HG03354 (cell line): ENCODE measurements around the gene EPC1.
"Not testable (repeated sequence)": the region's sequence is repeated elsewhere in the genome, so short reads cannot be mapped to it uniquely, and the experiment has no call there.

Source experiments
- ATAC-seq: cut with Tn5 transposase; IDR thresholded peaks from one replicate; pipeline ENCODE4 v1.9.1; 2021; ENCODE audit warnings: mild to moderate bottlenecking; ENCODE audit not compliant: unreplicated experiment, poor library complexity, severe bottlenecking

EPC1 gene, protein sequence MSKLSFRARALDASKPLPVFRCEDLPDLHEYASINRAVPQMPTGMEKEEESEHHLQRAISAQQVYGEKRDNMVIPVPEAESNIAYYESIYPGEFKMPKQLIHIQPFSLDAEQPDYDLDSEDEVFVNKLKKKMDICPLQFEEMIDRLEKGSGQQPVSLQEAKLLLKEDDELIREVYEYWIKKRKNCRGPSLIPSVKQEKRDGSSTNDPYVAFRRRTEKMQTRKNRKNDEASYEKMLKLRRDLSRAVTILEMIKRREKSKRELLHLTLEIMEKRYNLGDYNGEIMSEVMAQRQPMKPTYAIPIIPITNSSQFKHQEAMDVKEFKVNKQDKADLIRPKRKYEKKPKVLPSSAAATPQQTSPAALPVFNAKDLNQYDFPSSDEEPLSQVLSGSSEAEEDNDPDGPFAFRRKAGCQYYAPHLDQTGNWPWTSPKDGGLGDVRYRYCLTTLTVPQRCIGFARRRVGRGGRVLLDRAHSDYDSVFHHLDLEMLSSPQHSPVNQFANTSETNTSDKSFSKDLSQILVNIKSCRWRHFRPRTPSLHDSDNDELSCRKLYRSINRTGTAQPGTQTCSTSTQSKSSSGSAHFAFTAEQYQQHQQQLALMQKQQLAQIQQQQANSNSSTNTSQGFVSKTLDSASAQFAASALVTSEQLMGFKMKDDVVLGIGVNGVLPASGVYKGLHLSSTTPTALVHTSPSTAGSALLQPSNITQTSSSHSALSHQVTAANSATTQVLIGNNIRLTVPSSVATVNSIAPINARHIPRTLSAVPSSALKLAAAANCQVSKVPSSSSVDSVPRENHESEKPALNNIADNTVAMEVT

DNA sequence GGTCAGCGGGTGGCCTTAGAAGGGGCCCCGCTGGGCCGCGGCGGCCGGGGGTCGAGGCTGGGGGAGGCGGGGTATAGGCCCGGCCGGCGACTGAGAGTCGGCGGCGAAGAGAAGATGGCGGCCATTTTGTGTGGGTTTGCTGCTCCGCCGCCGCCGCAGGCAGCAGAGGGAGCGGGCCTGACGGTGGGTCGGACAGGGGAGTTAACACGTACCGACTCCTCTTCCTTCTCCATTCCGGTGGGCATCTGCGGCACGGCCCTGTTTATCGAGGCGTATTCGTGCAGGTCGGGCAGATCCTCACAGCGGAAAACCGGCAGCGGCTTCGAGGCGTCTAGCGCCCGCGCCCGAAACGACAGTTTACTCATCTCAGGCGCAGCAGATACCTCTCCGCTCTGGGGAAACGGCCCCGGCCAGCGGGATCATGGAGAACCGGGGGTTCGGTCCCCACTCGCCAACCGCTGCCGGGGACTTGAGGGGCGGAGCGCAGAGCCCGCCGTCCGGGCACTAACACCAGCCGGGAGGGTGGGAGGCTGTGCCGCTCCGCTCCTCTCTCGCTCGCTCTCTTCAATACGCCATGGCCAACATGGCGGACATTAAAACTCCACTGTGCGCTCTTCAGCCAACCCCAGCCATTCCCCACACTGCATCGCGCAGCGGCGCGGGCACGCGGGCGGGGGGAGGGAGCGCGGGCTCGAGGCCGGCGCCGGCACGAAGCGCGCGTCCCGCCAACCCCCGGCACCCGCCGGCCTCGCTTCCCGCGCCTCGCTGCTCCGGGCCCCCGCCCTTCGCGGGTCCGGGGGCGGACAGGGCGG lies at the start of gene EPC1:
Gene EPC1 (minus strand): TSS at position 608 of the 812 bp plus-strand sequence. CDS start 243 bp downstream, at position 365.
- ATAC-seq: peak; percentile 70

DNA sequence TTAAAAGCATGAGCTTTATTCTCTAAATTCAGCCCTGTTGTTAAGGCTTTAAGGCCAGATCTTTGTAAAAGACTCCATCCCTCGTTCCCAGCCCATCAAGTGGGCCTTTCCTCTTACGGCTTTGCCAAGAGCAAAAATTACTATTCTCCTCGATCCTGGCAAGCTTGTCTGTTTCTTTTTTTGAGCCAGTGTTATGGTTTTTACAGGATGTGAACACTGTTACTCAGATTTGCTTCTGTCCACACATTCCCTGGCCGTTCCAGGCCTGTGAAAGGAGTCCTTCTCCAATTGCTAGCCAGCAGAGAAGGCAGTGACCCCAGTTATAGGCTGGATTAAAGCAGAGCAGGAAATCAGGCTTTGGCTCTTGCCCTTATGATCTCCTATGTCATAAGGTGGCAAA lies 47.0 kb upstream of the EPC1 start:
- no peak for ATAC-seq

DNA sequence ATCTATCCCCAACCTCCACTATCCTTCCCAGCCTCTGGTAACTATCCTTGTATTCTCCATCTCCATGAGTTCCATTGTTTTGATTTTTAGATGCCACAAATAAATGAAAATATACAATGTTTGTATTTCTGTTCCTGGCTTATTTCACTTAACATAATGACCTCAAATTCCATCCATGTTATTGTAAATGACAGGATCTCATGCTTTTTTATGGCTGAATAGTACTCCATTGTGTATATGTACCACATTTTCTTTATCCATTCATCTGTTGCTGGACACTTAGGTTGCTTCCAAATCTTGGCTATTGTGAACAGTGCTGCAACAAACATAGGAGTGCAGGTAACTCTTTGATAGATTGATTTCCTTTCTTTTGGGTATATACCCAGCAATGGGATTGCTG lies 45.3 kb upstream of the EPC1 start:
- ATAC-seq: not testable (repeated sequence)

DNA sequence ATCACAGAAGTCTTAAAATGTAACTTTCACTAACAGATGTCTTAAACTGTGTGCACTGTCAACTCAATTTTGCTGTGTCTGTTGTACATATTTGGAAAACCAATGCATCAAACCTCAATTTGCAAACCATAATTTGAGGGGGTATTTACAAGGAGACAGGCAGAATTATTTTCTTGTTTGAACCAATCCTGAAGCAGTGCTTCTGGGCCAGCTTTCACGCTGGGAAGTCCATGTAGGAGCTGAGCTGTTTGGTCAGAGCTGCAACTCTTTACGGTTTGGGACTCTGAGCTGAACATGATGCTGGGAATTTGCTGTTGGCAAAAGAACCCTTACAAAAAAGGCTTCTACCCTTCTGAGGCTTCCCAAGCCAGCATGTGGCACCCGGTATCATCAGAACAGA lies 43.2 kb upstream of the EPC1 start:
- no peak for ATAC-seq

DNA sequence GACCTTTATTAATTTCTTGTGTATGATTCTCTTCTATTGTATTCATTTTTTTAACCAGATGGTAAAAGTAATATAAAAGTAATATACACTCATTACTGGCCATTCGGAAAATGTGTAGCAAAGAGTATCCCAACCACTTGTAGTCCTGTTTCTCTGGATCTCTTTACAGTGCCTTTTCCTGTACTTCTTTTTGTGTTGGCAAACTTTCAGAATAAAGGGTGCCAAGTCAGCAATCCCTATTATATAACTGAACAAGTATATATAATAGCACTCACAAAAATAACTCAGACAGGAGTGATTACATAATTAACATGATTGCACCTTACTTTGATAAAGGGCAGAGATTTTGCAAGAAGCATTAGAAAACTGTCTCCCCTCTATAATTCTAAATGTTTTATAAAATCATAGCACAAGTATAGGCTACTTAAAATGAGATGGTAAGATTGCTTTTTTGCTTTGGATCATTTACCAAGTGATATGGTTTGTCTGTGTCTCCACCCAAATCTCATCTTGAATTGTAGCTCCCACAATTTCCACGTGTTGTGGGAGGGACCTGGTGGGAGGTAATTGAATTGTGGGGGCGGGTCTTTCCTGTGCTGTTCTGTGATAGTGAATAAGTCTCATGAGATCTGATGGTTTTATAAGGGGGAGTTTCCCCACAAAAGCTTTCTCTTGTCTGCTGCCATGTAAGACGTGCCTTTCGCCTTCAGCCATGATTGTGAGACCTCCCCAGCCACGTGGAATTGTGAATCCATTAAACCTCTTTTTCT lies 41.5 kb upstream of the EPC1 start:
- no peak for ATAC-seq

DNA sequence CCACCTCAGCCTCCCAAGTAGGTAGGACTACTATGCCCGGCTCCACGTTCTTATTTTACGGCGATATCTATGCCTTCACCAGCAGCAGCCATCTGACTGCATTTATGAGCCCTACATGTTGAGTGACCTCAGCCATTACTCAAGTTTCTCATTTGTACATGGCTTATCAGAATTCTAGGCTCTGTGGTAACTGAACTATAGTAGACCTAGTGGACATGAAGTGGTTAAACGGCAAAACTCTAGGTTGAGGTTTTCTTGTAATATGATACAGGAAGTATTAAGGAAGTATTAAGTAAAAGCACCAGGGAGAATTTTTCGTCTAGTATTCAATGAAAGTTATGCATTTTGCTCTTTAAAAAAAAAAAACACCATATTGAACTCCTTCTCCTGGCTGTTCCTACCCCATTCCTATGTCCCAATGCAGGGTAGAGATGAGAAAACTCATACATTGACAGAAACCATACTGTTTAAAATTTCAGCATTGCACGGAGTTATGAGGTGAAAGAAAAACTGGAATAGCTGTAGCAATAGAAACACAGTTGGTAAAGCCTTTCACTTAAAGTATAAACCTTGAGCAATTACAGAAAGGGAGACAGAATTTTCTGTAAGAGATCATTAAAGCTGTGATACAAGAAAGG lies 39.8 kb upstream of the EPC1 start:
- ATAC-seq: no peak

DNA sequence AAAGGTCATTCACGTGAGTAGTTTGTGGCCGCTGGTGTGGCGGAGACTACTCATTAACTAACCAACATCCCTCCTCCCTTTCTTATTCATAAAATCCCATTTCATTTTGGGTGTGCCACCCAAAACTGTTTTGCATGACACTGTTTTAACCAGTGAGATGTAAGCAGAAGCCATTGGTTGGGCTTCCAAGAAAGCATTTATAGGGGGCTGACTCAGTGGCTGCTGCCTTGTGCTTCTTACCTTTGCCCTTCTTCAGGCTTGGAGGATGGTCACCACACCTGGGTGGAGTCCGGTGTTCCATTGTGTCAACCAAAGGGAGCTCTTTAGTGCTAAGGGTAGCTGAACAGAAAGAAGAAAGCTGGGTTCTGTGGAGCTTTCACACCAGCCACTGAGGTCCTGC lies 37.2 kb upstream of the EPC1 start:
- no peak for ATAC-seq

DNA sequence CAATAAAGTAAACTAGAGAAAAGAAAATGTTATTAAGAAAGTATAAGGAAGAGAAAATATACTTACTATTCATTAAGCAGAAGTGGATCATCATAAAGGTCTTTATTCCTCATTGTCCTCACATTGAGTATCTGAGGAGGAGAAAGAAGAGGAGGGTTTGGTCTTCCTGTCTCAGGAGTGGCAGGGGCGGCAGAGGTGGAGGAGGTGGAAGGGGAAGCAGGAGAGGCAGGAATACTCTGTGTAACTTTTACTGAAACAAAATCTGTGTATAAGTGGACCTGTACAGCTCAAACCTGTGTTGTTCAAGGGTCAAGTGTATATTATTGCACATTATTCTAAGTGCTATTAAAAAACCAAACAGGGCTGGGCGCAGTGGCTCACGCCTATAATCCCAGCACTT lies 34.2 kb upstream of the EPC1 start:
- ATAC-seq: no peak

DNA sequence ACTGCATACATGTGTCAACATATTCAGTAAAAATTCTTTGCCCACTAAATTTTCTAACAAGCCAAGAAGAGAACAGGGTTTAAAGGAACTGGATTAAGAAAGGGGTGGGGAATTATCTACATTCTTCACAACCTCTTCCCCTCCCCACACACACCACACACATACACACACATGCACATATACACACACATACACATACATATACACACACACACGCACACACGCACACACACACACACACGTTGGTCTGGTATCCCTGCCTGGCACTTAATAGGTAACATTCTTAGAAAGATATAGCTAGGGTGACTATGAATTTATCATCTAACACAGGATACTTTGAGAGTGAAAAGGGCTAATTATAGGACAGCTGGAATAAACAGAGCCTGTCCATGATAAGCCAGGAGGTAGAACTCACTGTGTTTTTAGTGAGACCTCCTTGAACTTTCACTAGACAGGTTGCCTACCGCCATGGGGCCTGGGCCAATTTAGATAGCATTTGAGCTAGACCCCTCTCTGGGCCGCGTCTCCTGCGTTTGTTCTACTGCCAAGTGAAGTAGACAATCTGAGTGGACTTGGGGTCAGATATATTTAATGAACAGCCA lies 33.1 kb upstream of the EPC1 start:
- ATAC-seq: no peak

DNA sequence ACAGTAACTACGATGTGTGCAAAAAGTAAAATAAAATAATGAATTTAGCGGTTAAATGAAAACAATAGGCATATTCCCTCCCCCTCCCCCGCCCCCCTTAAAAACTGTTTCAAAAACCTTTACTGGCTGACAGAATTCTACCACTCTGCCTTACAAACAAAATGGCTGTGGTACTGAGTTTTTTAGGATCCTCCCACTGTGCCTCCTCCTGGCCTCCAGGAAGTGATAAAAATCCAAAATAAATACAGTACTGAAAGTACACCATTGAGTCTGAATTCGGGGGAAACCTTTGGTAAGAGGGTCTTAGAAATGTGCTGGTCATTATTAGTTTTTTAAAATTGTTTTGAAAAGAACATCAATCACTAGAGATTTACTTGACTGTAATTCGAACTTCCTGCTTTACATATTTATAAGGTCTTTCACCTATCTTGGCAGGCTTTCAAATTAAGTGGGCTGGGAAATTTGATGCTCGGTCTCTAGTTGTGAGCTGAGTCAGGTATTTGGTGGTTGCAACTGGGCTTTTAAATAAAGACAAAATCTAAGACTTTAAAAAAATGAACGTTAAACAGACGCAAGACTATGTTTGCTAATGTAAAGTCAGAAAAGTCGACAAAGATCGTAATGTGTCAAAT lies 32.5 kb upstream of the EPC1 start:
- ATAC-seq: peak; percentile 35

DNA sequence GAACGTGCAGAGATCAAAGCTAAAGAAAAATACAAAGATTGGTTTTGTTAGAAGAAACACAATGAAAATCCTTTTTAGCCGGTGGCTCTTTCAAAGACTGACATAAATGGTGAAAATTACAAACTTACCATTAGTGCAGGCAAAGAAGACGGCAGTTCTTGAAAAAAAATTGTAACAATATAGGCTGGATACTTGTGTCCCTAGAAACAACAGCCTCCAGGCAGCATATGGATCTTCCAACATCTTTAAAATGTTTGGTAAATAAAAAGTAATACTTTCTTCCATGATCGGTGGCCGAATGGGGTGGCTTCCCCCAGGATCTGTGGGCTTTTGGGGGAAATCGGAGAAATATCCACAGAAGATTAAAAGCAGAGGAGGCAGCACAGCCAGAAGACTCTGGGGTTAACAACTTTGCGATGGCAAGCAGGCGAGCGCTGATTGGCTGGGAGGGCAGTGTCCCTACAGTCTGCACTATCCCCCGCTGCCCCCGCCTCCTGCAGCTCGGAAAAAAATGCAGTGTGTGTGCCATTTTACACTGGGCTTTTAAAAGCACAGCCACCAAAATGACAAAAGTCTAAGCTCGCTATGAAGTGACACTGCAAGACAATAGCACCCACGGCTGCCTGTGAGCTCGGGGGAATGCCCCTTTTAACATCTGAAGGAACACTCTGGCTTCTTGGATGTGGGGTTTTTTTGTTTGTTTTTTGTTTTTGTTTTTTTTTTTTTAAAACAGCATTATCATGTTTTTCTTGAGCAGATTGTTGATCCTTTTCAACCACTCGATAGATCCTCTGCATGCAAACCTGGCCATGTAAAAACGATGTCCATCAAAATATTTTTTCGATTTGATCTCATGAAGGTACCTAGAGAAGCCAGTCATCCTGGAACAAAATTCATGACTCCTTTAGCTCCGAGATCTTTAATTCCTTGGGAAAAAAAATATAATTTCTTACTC lies 31.7 kb upstream of the EPC1 start:
- peak; percentile 93 for ATAC-seq

DNA sequence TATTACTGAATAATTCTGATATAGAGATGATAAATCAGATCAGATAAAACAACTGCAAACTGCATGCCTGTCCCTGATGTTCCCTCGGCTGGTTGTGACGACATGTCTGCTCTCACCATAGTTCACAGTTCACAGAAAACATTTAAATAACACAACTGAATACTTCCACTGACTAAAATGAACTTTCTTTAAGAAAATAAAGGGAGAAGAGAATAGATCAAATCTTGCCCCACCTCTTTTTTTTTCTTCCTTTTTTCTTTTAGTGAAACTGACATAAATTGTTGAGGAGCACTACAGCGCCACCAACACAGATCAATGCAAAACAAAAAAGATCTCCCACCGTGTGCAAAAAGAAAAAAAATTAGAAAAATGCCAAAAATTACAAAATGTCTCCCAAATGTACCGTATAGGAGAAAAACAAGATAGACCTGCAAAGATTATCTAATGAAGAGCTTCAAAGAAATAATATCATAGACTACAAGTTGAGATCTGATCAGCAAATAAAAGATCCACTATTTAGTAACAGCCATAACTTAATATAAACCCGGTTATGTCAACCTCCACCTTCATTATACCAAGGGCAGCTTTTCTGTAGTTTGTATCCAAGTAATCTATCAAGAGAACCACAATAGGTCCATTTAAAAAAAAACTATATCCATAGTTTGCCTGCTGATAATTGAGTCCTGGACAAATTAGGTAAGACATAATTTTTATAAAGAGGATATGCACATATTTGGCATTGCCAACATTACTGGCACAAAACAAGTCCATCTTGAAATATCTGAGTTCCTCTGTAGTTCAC lies 30.7 kb upstream of the EPC1 start:
- ATAC-seq: peak; percentile 43

DNA sequence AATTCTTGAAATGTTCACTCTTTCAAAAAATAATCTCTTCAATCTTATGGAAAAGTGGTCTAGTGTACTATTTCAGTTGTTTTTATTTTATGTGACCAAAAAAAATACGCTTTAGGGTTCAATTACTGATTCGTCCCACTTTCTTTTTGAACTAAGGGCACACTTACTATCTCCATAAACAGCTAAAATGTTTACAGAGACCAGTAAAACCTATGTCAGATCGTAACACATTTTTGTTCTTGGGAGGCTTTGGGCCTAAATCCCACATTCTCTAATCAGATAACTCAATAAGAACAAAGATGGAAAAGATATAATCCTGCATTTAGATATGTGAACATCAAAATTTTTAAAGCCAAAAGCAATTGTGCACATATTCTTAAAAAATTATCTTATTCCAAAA lies 29.8 kb upstream of the EPC1 start:
- no peak for ATAC-seq

DNA sequence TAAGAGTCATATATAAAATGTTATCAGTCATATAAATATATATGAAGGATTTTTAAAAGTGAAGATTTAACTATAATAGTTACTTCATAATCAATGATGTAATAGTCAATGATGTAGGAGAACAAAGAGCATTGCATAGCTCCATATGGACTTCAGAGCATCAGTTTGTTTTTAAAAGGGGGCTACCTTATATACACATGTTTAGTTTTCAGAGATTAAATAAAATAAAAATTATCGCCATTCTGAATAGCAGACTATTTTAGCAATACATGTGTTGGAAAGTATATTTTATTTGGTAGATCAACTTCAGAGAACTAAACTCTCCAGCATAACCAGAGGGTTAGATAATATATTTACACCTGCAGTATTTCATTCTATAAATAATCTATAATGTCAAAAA lies 29.1 kb upstream of the EPC1 start:
- ATAC-seq: no peak

DNA sequence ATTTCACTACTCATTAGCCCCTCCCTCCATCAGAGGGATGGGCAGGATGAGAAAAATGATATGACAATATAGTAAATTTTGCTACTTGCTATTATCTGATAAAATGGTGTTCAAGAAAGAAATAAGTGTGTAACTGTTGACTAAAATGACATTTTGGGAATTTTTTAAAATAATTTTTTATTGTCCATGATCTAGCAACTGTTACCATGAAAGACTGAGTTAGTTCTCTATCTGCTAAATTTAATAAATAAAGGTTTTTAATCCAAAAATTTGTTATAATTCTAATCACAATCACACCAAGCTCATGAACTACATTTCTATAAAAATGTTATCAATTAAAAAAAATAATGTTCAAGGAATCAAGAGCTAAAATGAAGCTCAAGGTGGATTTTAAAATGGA lies 28.7 kb upstream of the EPC1 start:
- ATAC-seq: no peak

DNA sequence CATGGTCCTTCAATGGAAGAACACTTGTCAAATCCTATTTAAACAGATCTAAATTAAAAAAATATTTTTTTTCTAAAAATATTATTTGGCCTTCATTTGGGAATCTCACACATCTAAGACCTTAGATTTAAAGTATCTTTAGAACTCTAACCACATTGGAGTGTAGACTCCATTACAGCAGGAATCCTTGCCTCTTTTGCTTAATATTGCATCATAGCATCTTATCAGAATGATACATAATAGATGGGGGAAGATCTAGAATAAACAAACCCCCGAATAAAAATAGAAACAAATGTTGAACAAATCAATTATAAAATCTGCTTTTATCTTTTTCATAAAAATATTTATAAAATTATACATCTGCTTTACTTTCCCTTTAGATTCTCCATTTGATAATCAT lies 27.6 kb upstream of the EPC1 start:
- no peak for ATAC-seq
